T-helper 2 cell treated with Interferon-gamma antibody and Interleukin-4, amounts not matched to agents 5 μg/mL and 100 μg/mL, for 36 hours (primary cell): Measurements from ENCODE around the gene PLEKHB2.
A peak's percentile ranks its signal among the peaks of the same experiment; 100 is the strongest.
"Not testable (repeated sequence)": the region's sequence is repeated elsewhere in the genome, so short reads cannot be mapped to it uniquely, and the experiment has no call there.

ENCODE experiments used
- DNase-seq: peaks from one replicate; pipeline ENCODE4 v3.0.0; 2021; ENCODE audit warnings: low spot score
- H3K27ac Mint-ChIP-seq: one replicate; pipeline ENCODE4 v1.8.0; 2021; ENCODE audit warnings: mild to moderate bottlenecking, mixed read lengths
- H3K27me3 Mint-ChIP-seq: one replicate; pipeline ENCODE4 v1.8.0; 2021; ENCODE audit warnings: low read depth, mixed read lengths
- H3K36me3 Mint-ChIP-seq: one replicate; pipeline ENCODE4 v1.8.0; 2021; ENCODE audit warnings: low read depth, mixed read lengths
- H3K4me1 Mint-ChIP-seq: one replicate; pipeline ENCODE4 v1.8.0; 2021; ENCODE audit warnings: low read depth, mixed read lengths
- H3K4me3 Mint-ChIP-seq: one replicate; pipeline ENCODE4 v1.8.0; 2022; ENCODE audit warnings: mild to moderate bottlenecking, moderate library complexity, mixed read lengths
- H3K9me3 Mint-ChIP-seq: one replicate; pipeline ENCODE4 v1.8.0; 2021; ENCODE audit warnings: mixed read lengths

The PLEKHB2 gene

DNA sequence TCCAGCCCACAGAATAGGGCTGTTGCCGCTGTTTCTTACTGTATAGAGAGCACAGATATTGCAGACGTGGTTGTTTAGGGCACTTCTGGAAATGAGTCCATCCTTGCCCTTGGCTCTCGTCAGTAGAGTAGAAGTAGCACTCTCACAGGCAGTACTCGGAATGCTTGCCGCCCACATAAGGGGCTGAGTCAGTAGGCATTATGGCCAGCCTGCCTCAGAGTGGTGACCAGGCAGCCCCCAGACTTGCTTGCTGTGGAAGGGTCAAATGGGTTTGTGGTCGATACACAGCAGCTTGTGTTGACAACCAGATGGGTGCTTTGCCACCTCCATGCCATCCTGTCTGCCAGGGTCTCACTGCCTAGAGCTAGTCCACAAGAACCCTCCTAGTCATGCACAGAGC lies 38.7 kb downstream of the PLEKHB2 start:
- Mint-ChIP-seq H3K27ac (no peak overlapping the region), H3K4me1 (peaks cover 5% of the 10 kb centered on the region), H3K27me3 (no peaks in the 10 kb centered on the region), H3K36me3 (peaks cover 44% of the 10 kb centered on the region), H3K4me3 (no peak overlapping the region), H3K9me3 (no peaks in the 10 kb centered on the region)
- no peak for DNase-seq

GRCh38 chr2:131145040-131145439 lies 39.9 kb downstream of the PLEKHB2 start:
- Mint-ChIP-seq H3K36me3 (peaks cover 41% of the 10 kb centered on the region), H3K4me3 (no peak overlapping the region), H3K27ac (no peak overlapping the region), H3K4me1 (peaks cover 5% of the 10 kb centered on the region), H3K27me3 (no peaks in the 10 kb centered on the region), H3K9me3 (no peaks in the 10 kb centered on the region)
- no peak for DNase-seq

DNA sequence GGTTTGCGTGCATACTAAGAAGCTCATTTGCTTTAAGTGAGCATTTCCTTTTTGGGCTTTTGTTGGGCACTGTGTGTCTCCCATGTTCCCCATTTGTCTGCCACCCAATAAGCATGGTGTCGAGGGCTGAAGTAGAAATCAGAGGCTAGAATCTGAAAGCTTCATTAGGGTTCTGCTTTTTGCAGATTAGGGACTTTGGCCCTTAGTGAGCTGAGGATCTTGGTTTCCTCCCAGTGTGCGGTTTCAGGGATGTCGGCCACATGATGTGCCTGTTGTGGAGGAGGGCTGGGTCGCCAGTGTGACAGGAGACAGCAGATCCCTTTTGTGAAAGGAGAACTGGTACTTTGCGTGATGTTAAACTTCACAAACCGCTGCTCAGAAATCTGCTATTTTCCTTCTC lies 41.1 kb downstream of the PLEKHB2 start:
- DNase-seq, result no peak
- peaks cover 32% of the 10 kb centered on the region for H3K36me3 Mint-ChIP-seq
- peaks cover 5% of the 10 kb centered on the region for H3K4me1 Mint-ChIP-seq
- H3K4me3 Mint-ChIP-seq, result no peak overlapping the region
- no peak overlapping the region for H3K27ac Mint-ChIP-seq
- no peaks in the 10 kb centered on the region for H3K27me3 Mint-ChIP-seq
- no peaks in the 10 kb centered on the region for H3K9me3 Mint-ChIP-seq

DNA sequence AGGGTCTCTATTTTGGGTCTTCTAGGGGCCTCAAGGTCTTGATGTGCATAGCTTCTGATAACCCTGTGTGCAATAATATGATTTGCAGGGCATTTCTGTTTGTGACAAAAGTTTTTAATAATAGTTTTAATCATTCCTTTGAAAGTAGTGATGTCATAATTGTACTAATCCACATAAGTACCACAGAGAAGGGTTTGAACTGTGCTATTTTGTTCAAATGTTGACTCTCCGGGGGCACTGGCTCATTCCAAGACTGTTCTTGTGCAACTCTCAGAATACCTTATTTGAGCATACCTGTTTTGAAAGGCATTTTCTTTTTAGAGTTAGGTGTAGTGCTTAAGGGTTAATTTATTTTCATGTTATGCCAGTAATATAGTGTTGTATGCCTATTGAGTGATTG lies 41.6 kb downstream of the PLEKHB2 start:
- peaks cover 5% of the 10 kb centered on the region for H3K4me1 Mint-ChIP-seq
- no peak overlapping the region for H3K4me3 Mint-ChIP-seq
- peaks cover 30% of the 10 kb centered on the region for H3K36me3 Mint-ChIP-seq
- DNase-seq, result no peak
- no peak overlapping the region for H3K27ac Mint-ChIP-seq
- no peaks in the 10 kb centered on the region for H3K9me3 Mint-ChIP-seq
- H3K27me3 Mint-ChIP-seq, result no peaks in the 10 kb centered on the region

DNA sequence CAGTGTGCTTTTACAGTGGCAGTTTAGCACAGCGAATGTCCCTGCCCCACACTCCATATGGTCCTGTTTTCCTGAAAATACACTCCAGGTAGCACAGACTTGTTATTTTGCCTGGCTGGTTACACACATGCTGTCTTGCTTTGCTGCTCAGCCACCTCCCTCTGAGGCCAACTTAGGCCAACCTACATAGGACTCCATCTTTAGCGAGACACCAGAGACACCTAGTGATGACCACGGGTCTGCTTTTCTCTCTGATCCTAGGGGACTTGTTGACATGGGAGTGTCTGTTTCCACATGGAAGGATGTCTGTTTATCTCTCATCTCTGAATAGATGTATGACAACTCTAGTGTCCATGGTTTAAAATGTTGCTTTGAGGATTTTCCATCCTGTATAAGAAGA lies 43.3 kb downstream of the PLEKHB2 start:
- Mint-ChIP-seq H3K9me3 (no peaks in the 10 kb centered on the region), H3K27ac (no peak overlapping the region), H3K4me3 (no peak overlapping the region), H3K27me3 (no peaks in the 10 kb centered on the region), H3K36me3 (peaks cover 17% of the 10 kb centered on the region), H3K4me1 (no peaks in the 10 kb centered on the region)
- no peak for DNase-seq

DNA sequence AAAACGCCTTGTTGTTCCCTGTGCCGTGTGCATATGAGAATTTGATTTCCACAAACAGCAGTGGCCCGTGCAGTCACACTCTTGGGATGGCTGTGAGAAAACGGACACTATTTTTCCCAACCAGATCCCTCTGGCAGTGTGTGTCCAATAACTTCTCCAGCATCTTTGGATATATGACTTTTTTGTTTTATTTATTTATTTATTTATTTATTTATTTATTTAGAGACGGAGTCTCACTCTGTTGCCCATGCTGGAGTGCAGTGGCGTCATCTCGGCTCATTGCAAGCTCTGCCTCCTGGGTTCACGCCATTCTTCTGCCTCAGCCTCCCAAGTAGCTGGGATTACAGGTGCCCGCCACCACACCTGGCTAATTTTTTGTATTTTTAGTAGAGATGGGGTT lies 45.0 kb downstream of the PLEKHB2 start:
- H3K9me3 Mint-ChIP-seq, H3K27ac Mint-ChIP-seq, H3K4me3 Mint-ChIP-seq, H3K27me3 Mint-ChIP-seq, DNase-seq, H3K4me1 Mint-ChIP-seq: not testable (repeated sequence)
- peaks cover 14% of the 10 kb centered on the region for H3K36me3 Mint-ChIP-seq

DNA sequence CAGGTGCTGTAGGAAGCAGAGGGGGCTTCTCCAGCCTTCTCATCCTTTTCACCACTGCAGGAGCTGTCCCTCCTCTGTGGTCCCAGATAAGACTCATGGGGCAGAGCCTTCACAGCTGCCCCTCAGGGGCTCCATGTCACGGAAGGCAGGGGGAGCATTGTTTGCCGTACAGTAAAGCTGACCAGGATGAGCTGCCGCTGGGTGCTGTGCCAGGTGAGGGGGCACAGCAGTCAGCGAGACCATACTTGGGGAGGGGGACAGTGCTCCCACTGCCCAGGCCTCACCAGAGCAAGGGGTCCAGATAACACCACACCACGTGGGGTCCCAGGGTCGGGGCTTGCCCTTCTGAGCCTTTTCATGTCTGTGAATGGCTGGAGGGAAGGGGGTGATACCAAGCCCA lies 46.3 kb downstream of the PLEKHB2 start:
- H3K4me3 Mint-ChIP-seq, result no peak overlapping the region
- no peaks in the 10 kb centered on the region for H3K27me3 Mint-ChIP-seq
- H3K27ac Mint-ChIP-seq, result no peak overlapping the region
- H3K36me3 Mint-ChIP-seq, result peaks cover 14% of the 10 kb centered on the region
- DNase-seq, result no peak
- no peaks in the 10 kb centered on the region for H3K9me3 Mint-ChIP-seq
- H3K4me1 Mint-ChIP-seq, result peaks cover 11% of the 10 kb centered on the region

DNA sequence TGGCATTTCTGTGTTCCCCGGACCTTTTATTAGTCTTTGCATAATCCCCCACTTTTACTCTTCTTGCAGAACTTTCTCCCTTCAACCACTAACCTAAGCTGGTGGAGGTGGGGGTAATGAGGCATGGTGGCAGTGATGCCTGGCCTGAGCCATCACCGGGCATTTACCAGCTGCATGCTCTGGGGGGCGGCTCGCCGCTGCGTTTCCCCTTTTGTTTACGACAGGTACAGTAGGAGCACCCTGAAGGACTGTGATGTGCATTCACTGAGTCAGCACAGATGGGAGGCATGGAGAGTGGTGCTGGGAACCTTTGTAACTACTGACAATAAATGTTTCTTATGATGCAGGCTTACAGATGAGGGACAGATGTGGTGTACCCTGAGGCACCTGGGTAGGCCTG lies 46.9 kb downstream of the PLEKHB2 start:
- peaks cover 14% of the 10 kb centered on the region for H3K36me3 Mint-ChIP-seq
- DNase-seq, result no peak
- H3K27ac Mint-ChIP-seq, result peak overlapping the region; percentile 0
- peaks cover 11% of the 10 kb centered on the region for H3K4me1 Mint-ChIP-seq
- H3K27me3 Mint-ChIP-seq, result no peaks in the 10 kb centered on the region
- no peaks in the 10 kb centered on the region for H3K9me3 Mint-ChIP-seq
- no peak overlapping the region for H3K4me3 Mint-ChIP-seq

GRCh38 chr2:131153529-131153928 lies 48.4 kb downstream of the PLEKHB2 start:
- Mint-ChIP-seq H3K4me1 (peaks cover 16% of the 10 kb centered on the region), H3K4me3 (no peak overlapping the region), H3K9me3 (no peaks in the 10 kb centered on the region), H3K27ac (no peak overlapping the region), H3K36me3 (peaks cover 11% of the 10 kb centered on the region), H3K27me3 (no peaks in the 10 kb centered on the region)
- DNase-seq, result no peak

GRCh38 chr2:131154071-131154531 lies 49.0 kb downstream of the PLEKHB2 start:
- Mint-ChIP-seq H3K36me3 (peaks cover 9% of the 10 kb centered on the region), H3K4me3 (no peak overlapping the region), H3K27ac (no peak overlapping the region), H3K9me3 (no peaks in the 10 kb centered on the region), H3K4me1 (peaks cover 16% of the 10 kb centered on the region), H3K27me3 (no peaks in the 10 kb centered on the region)
- DNase-seq, result peak; percentile 88

- H3K27me3 Mint-ChIP-seq, result no peaks in the 10 kb centered on the region
Measured at GRCh38 chr2:131154647-131155046, 49.5 kb downstream of the PLEKHB2 start.

DNA sequence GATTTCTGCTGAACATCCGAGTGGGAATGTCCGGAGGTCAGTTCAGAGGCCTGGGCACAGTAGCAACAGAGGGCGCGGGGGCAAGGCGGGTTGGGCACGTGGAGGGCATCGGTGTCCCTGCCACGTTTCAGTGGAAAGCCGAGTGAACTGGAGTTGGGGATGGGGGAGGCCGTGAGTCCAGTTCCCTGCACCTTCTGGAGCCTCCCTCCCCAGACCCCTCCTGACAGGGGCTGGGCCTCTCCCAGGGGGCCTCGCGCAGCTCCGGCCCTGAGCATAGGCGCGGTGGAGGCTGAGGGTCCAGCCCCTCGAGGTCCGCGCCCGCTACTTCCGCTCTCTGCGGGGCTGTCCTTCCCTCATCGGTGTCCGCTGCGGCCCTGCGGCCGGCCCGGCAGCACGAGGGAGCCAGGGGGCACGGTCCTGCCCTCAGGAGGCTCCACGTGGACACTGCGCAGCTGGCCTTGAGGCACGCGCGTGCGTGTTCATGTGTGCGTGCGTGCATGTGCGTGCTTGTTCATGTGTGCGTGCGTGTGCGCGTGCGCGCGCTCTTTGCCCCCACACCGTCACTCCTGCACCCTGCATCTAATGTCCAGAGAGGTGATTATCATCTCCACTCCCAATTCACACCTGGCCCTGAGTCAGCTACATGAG lies 50.2 kb downstream of the PLEKHB2 start:
- Mint-ChIP-seq H3K36me3 (peaks cover 3% of the 10 kb centered on the region), H3K27me3 (no peaks in the 10 kb centered on the region), H3K4me1 (peaks cover 16% of the 10 kb centered on the region), H3K27ac (no peak overlapping the region), H3K4me3 (no peak overlapping the region), H3K9me3 (no peaks in the 10 kb centered on the region)
- DNase-seq, result no peak

More at GRCh38 chr2:131154647-131155046, 49.5 kb downstream of the PLEKHB2 start:
- Mint-ChIP-seq H3K4me1 (peaks cover 16% of the 10 kb centered on the region), H3K36me3 (peaks cover 5% of the 10 kb centered on the region), H3K4me3 (no peak overlapping the region), H3K27ac (no peak overlapping the region), H3K9me3 (no peaks in the 10 kb centered on the region)
- DNase-seq, result no peak

DNA sequence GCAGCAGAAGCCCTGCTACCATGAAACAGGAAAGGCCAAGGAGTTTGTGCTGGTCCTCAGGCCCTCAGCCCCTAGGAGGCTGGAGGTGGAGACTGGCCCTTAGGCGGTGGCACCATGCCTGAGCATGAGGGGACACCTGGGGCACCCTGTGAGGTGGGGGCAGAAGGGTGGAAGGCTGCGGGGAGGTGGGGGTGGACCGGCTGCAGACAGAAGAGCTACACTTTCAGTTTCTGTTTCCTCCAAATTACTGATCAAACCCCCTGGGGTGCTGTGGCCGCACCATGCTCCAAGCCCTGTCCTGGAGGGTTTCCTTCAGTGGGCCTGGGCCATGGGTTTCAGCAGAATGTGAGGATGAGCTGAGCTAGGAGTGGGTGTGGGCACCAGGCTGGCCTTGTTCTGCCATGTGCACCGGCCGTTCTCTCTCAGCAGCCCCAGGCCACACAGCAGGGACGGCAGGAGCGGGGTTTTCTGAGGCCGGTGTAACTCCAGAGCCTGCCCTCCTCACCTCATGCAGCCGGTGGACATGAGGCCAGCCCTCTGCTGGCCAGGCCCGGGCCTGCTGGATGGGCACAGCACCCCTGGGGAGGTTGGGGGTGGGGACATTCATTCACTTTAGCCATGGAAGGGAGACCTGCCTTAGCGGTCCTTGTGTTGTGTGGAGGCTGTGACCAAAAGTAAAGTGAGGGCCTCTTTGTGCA lies 51.5 kb downstream of the PLEKHB2 start:
- peak overlapping the region; percentile 60 for H3K27ac Mint-ChIP-seq
- H3K4me1 Mint-ChIP-seq, result peaks cover 16% of the 10 kb centered on the region
- no peak for DNase-seq
- H3K36me3 Mint-ChIP-seq, result no peaks in the 10 kb centered on the region
- H3K9me3 Mint-ChIP-seq, result no peaks in the 10 kb centered on the region
- peaks cover 5% of the 10 kb centered on the region for H3K27me3 Mint-ChIP-seq
- H3K4me3 Mint-ChIP-seq, result peak overlapping the region; percentile 15

DNA sequence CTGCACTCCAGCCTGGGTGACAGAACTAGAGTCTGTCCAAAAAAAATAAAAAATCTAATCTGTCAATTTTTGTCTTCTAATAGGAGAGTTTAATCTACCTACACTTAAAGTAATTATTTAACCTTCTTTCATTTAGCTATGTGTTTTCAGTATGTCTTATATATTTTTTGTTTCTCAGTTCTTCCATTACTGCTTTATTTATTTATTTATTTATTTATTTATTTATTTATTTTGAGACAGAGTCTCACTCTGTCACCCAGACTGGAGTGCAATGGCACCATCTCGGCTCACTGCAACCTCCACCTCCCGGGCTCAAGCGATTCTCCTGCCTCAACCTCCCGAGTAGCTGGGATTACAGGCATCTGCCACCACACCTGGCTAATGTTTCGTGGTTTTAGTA lies 60.4 kb downstream of the PLEKHB2 start:
- not testable (repeated sequence) for H3K9me3 Mint-ChIP-seq, H3K27me3 Mint-ChIP-seq, H3K4me1 Mint-ChIP-seq, DNase-seq, H3K36me3 Mint-ChIP-seq, H3K4me3 Mint-ChIP-seq, H3K27ac Mint-ChIP-seq

- no peak overlapping the region for H3K27ac Mint-ChIP-seq
- no peaks in the 10 kb centered on the region for H3K4me1 Mint-ChIP-seq
- H3K4me3 Mint-ChIP-seq, result no peak overlapping the region
- no peaks in the 10 kb centered on the region for H3K9me3 Mint-ChIP-seq
- no peak for DNase-seq
- H3K27me3 Mint-ChIP-seq, result no peaks in the 10 kb centered on the region
- H3K36me3 Mint-ChIP-seq, result no peaks in the 10 kb centered on the region
Measured at GRCh38 chr2:131168538-131168937, 63.4 kb downstream of the PLEKHB2 start.
